ENCODE data around the gene SENP3.

- no peak for TF ChIP-seq CTCF (conservative IDR thresholded peaks at IDR 0.05; ENCODE audit: low read depth, low read length)
- TF ChIP-seq MAFK (IDR thresholded peaks at IDR 0.05; ENCODE audit: low read depth, low read length) = no peak
- no peak for TF ChIP-seq USF2 (IDR thresholded peaks at IDR 0.05; ENCODE audit: low read depth, low read length)
- TF ChIP-seq ELK1 (IDR thresholded peaks at IDR 0.05; ENCODE audit: borderline replicate concordance, low read depth, low read length) = no peak
- no peak for TF ChIP-seq RAD21 (IDR thresholded peaks at IDR 0.05; ENCODE audit: low read length)
- no peak for TF ChIP-seq BHLHE40 (IDR thresholded peaks at IDR 0.05; ENCODE audit: low read depth, low read length)
- TF ChIP-seq POLR2A (IDR thresholded peaks at IDR 0.05; ENCODE audit: low read depth, low read length) = no peak
- no peak for TF ChIP-seq RFX5 (IDR thresholded peaks at IDR 0.05; ENCODE audit: low read depth, low read length)
- TF ChIP-seq NFE2L2 (IDR thresholded peaks at IDR 0.05; ENCODE audit: low read depth, low read length) = no peak
- no peak for TF ChIP-seq MAZ (IDR thresholded peaks at IDR 0.05; ENCODE audit: borderline replicate concordance, low read depth, low read length)
- no peak for TF ChIP-seq SMC3 (IDR thresholded peaks at IDR 0.05; ENCODE audit: low read depth, low read length)
- TF ChIP-seq FOS (IDR thresholded peaks at IDR 0.05; ENCODE audit: low read depth, low read length) = no peak
- TF ChIP-seq MXI1 (IDR thresholded peaks at IDR 0.05; ENCODE audit: borderline replicate concordance, low read depth, low read length) = no peak
Measured at GRCh38 chr17:7558544-7559319, 3.0 kb upstream of the SENP3 start, which contains the start of gene TNFSF13.

Data from IMR-90 (cell line).